Stimulated activated CD4-positive, alpha-beta T cell treated with anti-CD3 and anti-CD28 coated beads, Interleukin-15, amount 100 ng/mL, for 1 hour (primary cell): Measurements from ENCODE around the gene ZBTB24.
A peak's percentile ranks its signal among the peaks of the same experiment; 100 is the strongest.
"Not testable (repeated sequence)": the region's sequence is repeated elsewhere in the genome, so short reads cannot be mapped to it uniquely, and the experiment has no call there.

ENCODE experiments used
- DNase-seq, 2 donors: peaks; one replicate each; pipeline ENCODE4 v3.0.0-alpha.2; 2020; ENCODE audit warnings: low read depth in 1 of 2, low spot score in 1 of 2

Gene ZBTB24

DNA sequence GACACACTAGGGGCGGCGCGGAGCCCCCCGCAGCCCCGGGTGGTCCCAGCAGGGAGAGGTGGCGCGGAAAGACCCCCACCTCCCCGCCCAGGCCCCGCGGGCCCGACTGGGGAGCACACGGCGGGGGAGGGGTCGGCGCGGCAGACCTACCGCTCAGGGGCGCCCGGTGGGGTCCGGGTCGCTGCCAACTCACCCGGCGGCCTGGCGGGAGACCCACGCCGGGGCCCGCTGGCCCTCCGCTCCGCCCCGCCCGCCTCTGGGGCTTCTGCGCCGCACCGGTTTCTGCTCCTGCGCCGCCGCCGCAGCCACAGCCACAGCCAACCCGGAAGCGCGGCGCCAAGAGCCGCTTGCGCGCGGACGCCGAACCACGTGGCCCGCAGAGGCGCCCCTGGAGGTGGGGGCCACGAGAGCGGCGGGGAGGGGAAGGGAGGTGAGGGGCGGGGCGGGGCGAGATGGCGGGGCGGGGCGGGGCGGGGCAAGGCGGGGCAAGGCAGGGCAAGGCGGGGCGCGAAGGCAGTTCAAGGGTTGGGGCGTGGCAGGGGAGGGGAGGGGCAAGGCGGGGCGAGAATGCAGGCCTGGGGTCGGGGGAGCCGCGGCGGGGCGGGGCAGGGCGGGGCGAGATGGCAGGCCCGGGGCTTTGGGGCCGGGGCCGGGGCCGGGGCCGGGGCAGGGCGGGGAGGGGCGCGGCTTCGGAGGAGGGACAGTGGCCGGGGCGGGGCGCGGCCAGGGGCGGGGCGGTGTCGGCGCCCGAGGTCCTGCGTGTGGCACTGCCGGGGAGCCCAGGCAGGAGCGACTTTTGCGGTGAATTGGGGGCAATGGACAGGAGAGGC is at the start of gene ZBTB24:
ZBTB24 (minus strand) TSS at position 315 of the 830 bp plus-strand sequence. CDS start 1,193 bp downstream, outside the sequence.
- peak; percentile 79 to 80 for DNase-seq

DNA sequence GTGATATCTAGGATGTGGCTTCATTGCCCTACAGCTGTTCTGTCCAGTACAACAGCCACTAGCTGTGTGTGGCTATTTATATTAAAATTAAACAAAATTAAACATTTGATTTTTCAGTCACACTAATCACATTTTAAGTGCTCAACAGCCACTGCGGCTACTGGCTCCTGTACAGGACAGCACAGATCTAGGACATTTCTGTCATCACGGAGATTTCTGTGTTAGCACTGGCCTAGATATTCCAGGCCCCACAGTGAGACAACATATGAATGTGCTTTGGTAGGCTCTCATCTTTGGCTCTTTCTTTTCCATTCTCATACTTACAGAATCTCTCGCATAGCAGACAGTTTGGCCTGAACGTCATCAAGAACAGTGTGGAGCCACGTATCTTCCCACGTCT is 48.4 kb upstream of the ZBTB24 start:
- DNase-seq = no peak

DNA sequence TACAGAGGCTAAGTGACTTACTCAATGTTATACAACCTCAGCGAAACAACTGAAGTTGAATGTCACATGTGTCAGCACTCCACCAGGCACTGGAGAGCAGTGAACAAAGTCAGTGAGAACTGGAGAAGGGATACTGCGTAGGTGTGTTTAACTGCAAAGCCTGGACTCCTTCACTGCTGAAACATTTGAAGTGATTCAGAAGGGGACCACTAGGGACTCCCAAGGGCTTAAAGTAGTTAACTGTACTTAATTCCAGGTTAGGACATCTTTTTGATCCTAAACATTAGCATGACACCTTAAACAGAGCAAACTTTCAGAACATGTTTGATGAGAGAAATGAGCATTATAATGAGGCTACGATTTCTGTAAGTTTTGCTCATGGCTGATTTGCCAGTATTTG is 45.0 kb upstream of the ZBTB24 start:
- DNase-seq = no peak

DNA sequence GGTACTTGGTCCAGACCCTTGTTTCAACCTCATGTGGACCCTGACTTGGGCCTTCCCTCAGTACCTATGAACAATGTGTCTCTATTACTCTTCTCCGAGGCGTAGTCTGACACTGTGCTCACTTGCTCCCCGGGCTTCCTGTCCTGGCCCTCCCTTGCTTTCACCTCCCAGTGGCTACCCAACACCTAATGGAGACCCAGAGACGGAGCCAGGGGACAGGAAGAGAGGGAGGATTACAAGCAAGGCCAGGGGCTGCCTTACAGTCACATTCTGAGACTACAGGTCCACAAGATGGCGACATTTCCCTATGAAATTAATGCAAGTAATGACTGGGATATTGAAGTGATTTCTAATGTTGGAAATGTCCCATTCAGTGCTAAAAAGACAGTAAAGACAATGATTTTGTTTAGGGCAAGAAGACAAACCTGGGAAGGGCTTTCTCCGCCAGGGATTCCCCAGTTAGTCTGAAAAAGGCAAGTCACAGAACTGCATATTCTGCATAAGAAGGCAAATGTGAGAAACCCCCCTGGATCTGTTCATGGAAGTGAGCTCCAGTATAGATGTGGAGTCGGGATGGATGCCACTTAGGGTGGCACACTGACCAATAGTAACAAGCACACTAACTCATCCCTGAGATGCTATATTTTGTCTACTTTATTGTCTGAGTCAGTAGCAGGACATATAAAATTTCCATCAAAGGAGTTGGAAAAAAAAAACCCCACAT is 44.0 kb upstream of the ZBTB24 start:
- DNase-seq = no peak

DNA sequence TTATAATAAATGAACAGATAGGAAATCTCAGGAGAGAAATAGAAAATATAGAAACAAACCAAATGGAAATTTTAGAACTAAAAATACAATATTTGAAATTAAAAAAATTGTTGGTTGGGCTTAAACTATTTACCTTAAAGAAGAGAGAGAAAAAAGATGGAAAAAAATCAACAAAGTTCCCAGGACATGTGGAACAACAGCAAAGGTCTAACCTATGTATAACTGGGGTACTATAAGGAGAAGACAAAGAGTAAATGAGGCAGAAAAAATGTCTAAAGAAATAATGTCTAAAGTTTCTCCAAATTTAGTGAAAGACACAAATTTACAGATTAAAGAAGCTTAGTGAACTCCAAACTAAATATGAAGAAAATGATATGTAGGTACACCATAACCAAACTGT is 41.1 kb upstream of the ZBTB24 start:
- no peak for DNase-seq

DNA sequence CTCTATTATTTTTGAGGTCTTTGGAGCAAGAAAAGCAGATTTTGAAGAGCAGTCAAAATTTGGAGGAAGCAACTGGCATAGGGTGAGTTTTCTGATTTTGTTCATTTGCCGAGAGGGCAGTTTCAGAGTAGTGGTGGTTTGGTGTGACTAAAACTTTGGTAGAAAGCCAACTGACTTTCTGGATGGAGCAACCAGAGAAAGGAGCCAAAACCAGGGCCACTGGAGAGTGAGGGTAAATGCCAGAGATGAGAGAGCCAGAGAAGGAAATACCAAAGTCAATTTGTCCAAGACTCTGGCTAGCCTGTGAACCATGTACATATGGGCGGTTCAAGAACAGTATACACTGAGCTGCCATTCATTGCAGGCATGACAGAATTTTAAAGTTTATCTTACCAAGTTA is 40.5 kb upstream of the ZBTB24 start:
- no peak for DNase-seq

DNA sequence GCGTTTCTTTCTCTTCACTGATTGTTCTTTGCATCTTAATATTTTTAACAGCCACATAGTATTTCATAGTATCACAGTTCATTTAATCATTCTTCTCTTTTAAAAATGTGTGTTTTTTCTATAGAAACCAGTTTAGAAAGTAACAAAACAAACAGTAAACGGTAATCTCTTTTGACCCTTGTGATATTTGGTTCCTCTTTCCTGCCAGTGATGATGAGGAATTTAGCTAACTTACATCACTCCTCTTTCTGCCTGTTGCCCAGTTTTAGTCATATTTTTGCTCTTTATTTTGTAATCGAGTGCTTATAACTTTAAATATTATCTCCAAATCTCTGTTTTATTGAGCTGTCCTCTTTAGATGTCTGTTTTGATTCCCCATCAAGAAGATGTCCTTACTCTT is 38.1 kb upstream of the ZBTB24 start:
- no peak for DNase-seq

DNA sequence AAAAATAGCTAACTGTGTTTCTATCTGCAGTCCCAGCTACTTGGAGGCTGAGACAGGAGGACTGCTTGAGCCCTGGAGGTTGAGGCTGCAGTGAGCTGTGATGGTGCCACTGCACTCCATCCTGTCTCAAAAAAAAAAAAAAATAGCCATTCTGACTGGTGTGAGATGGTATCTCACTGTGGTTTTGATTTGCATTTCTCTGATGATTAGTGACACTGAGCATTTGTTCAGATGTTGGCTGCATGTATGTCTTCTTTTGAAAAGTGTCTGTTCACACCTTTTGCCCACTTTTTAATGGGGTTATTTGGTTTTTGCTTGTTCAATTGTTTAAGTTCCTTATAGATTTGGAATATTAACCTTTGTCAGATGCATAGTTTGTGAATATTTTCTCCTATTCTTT is 36.6 kb upstream of the ZBTB24 start:
- DNase-seq = not testable (repeated sequence)

DNA sequence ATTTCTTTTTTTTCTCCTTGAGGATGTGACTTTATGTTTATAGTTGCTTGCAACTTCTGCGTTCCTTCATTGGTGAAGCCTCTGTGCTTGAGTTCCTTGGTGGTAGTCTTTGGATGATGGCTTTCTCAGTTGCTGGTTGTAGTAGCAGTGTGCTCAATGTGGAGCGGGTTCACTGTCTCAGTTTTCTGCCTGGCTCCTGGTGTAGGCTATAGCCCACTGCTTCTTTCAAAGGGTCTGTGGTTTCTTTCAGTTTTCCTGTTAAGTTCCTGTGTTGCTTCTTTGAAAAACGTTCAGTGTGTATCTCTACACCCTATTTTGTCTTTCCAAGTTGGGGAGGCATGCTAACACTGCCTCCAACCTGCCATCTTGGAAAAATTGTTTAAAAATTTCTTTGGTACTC is 33.9 kb upstream of the ZBTB24 start:
- DNase-seq = no peak

DNA sequence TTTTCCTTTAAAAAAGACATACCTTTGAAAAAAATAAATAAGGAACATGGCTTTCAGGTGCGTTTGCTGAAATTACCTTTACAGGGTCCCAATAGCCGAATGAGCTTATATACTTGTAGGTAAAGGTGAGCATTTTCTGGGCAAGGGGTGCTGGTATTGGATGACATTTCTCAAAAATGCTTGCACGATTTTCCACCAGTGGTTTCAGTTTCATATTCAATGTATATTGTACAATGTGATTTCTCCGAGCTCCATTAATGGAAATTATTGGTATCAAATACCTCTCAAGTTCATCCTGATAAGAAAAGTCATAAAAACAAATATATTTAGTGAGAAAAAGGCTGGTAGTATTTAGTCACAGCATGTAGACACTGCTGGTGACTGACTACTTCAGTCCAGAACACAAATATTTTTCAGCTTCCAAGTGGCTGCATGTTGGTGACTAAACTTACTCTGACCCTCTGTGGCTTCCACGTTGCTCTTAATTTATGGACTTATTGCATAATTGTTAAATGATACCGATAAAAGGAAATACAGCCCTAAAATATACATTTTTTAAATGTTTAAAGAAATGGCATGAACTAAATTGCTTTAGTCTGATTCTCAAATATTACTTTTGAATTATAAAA is 32.9 kb upstream of the ZBTB24 start:
- no peak for DNase-seq

DNA sequence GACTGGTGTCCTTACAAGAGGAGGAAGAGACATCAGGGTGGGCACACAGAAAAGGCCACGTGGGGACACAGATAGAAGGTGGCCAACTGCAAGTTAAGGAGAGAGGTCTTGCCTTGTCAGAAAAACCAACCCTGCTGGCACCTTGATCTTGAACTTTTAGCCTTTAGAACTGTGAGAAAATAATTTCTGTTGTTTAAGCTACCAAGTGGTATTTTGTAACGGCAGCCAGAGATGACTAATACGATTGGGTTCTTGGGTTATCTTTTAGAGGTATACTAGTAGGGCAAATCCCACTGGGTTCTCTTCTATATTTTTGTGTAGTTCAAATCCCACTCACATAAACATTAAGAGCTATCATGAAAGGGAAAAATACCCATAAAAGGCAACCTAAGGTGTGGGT is 31.9 kb upstream of the ZBTB24 start:
- no peak for DNase-seq

DNA sequence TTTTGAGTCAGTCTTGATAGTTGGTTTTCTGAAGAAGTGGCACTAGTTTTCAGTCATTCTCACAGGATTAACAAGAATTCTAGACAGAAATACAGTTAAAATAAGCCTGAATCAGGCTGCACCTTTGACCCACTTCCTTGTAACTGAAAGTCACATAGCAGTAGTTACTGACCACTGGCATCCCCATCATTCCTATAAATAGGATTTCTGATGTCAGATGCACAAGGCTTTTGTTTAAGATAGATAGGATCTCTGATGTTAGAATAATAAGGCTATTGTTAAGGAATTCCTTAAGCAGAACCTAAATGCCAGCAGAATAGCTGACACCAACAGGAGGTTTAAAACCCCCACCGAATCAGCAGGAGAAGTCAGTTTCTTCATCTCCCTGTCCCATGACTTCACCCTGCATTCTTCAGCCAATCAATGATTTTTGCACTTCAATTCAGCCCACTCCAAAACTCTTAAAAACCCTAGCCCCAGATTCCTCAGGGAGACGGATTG is 30.6 kb upstream of the ZBTB24 start:
- DNase-seq = no peak

DNA sequence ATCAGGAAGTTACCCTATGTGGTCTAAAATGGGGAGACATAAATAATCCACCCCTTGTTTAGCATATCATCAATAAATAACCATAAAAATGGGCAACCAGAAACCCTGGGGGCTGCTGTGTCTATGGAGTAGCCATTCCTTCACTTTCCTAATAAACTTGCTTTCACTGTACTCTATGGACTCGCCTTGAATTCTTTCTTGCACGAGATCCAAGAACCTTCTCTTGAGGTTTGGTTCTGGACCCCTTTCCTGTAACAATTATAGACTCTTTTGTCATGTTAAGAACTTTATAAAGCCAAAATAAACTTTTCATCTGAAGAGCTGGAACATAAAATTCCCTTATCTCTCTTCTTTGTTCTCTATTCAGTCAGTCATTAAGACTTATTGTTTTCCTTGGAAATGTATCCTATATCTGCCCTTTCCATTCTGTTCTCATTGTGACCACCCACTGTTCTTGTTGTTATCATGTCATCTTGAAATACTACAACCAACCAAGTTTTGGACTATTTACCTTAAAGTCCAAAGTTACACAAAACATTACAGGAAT is 29.3 kb upstream of the ZBTB24 start:
- no peak for DNase-seq

DNA sequence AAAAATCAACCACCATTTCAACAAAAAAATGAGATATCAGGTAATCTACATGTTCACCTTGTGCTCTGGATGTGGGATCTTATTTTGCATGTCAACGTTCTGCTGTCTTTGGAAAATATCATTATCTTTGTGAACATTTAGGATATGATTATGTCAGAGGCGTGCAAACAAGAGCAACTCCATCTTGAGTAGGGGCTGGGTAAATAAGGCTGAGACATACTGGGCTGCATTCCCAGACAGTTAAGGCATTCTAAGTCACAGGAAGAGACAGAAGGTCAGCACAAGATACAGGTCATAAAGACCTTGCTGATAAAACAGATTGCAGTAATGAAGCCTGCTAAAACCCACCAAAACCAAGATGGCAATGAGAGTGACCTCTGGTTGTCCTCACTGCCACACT is 28.8 kb upstream of the ZBTB24 start:
- no peak for DNase-seq

DNA sequence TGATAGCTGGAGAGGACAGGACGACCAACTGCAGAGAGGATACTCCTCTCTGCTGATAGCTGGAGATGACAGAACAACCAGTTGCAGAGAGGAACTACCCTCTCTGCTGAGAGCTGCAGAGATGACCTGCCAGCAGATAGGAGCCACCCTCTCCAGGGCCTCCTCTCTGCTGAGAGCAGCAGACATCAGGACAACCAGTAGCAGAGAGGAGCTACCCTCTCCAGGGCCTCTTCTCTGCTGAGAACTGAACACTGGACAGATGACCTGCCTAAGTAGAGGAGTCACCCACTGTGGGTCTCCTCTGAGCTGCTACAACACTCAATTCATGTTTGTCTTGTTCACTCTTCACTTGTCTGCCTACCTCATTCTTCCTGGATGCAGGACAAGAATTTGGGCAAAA is 27.3 kb upstream of the ZBTB24 start:
- no peak for DNase-seq

DNA sequence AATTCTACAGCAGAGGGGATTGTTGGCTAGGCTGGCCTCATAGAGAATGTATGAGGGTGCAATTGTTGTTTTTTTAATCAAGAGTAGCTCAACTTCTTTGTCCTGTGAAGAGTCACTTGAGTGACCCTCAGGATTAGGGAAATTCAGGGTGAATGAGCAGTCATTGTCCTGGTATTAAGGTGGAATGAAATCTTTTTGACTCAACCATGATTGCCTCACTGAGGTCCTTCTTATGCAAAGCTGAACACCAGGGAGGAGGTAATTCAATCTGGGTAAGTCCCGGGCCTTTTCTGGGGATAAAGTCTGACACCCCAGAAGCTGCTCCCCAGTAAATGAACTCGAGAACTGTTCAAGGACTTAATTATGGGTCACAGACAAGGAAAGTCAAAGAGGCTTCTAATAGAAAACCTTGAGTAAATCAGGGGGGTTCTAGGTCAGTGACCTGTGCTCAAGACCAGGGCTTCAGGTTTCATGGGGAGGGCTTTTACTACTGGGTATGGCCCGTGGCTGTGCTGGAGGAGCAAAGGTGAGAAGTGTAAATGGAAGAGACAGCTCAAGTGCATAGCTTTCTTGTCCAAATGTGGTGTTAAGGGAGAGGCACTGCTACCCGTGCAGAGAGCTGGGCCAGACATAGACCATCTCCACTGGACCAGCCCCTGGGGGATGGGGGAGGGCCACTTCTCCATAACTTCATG is 25.3 kb upstream of the ZBTB24 start:
- no peak for DNase-seq

DNA sequence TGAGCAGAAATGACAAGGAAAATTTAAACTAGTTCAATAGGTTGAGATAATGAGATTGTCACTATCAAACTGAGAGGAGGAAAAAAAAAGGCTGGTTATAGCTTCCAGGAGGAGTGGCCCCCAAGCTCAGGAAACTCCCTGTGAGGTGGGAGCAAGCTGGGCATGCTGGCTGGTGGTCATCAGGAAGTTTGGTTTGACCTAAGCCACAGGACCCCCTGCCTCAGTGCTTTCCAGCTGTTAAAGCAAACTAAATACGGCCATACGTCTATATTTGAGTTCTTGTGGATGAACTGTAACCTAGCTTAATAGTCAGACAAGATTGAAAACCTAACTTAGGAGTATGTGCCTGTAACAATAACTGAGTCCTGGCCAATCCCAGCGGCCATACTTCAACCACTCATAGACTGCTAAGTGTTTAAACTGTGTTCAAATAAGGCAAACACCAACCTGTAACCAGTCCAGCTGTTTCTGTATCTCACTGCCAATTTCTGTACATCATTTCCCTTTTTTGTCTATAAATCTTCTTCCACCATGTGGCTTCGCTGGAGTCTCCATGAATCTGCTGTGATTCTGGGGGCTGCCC is 24.6 kb upstream of the ZBTB24 start:
- DNase-seq = no peak

DNA sequence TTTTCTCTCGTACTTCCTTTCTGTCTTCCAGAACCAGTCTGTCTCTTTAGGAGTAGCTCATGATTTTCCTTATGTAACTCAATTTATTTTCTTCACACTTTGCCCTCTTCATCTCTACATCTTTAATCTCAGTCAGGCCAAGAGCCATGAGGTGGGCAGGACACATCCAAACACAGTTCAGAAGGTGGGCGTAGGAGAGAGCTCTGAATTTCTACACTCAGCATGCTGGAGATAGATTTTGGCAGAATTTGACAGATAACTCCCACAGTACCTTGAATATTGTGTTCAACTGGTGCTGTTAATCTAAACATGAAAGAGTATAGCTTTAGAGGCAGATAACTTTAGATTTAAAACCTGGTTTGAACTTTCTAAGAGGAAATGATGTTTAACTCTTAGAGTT is 23.8 kb upstream of the ZBTB24 start:
- DNase-seq = no peak

DNA sequence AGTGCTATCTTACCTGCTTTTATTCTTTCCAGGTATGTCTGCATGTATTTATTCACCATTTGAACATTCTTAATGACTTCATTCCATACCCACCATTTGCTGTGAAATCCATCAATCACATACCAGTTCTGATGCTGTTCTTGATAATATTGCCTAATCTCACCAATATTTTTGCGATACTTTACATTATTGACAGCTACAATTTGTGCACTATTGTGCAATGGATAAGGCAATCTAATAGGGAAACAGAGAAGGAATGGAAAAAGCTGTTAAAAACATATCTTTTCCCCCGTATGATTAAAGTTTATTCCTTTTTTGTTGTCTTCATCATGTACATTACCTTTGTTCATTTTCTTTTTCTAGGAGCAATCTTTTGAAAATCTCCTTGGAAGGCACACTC is 23.3 kb upstream of the ZBTB24 start:
- DNase-seq = no peak

DNA sequence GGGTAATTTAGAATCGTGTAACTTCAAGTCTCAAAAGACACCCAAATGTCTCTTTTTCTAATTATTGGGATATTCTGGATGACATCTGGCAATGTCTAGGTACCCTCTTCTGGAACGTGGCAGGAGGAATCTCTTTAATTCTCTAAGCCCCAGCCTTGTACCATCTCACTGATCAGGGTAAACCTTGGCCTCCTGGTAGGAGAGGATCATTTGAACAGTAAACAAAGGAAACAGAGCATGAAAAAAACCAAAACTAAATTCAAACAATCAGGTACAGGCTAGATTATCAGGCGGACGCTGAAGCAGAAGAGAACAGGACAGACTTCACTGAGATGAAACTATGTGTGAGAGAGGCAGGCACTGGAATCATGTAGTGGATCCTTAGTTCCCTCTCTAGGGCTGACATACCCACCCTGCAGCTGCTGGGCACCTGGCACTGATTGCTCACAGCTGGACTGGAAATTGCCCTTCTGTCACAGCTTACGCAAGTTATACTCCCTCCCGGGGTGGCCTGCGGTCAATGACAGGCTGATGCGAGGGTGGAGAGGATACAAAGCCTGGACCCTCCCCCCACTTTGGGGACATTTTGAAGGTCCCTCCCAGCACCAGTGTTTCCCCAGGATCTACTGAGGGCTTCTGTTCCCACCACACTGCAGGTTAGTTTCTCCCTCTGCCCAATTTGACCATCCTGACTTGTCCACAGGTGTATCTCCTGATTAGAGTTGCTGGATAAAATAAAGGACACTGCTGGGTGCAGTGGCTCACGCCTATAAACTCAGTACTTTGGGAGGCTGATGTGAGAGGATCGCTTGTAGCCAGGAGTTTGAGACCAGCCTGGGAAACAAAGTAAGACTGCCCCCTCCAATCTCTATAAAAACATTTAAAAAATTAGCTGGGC is 20.6 kb upstream of the ZBTB24 start:
- DNase-seq = no peak
